Measurements from ENCODE around the gene LRRIQ1. TPM values are rescaled to one million over a fixed set of nuclear protein-coding genes. Genes with fewer than 3 reads are reported as not detected.

The LRRIQ1 gene
- total RNA-seq, 1 experiment from 2014 or later = 0.34 TPM

GRCh38 chr12:85089792-85090191 is 53.6 kb downstream of the LRRIQ1 start:
- Histone ChIP-seq H3K4me3 (no peak overlapping the region), H3K4me1 (peaks cover 11% of the 10 kb centered on the region; the same call in 1 of the 2 replicates), H3K27me3 (no peaks in the 10 kb centered on the region), H3K36me3 (no peaks in the 10 kb centered on the region), H3K9me3 (replicated peaks) (peaks cover 3% of the 10 kb centered on the region; the same call in 1 of the 2 replicates), H3K27ac (no peak overlapping the region)
- DNase-seq = no peak

- Histone ChIP-seq H3K27ac (peak overlapping the region; percentile 25), H3K36me3 (no peaks in the 10 kb centered on the region), H3K27me3 (no peaks in the 10 kb centered on the region), H3K4me1 (peaks cover 35% of the 10 kb centered on the region), H3K9me3 (replicated peaks) (no peaks in the 10 kb centered on the region), H3K4me3 (no peak overlapping the region)
- DNase-seq = peak in 1 of 2 experiments; percentile 18
These were observed 56.7 kb downstream of the LRRIQ1 start for GRCh38 chr12:85092814-85093370.

- H3K4me1 ChIP-seq = peaks cover 36% of the 10 kb centered on the region
- H3K4me3 ChIP-seq = no peak overlapping the region
- peak overlapping the region; percentile 91 for H3K27ac ChIP-seq
These were observed 59.4 kb downstream of the LRRIQ1 start for GRCh38 chr12:85095501-85095900.

GRCh38 chr12:85130646-85131045 is 94.5 kb downstream of the LRRIQ1 start:
- H3K36me3 ChIP-seq = no peaks in the 10 kb centered on the region
- H3K27ac ChIP-seq = peak overlapping the region; percentile 63
- H3K4me1 ChIP-seq = peaks cover 19% of the 10 kb centered on the region
- H3K27me3 ChIP-seq = no peaks in the 10 kb centered on the region
- no peaks in the 10 kb centered on the region for H3K9me3 ChIP-seq (replicated peaks)
- no peak overlapping the region for H3K4me3 ChIP-seq
- DNase-seq = peak; percentile 57 to 89

More at GRCh38 chr12:85095501-85095900, 59.4 kb downstream of the LRRIQ1 start:
- Histone ChIP-seq H3K9me3 (replicated peaks) (no peaks in the 10 kb centered on the region), H3K27me3 (no peaks in the 10 kb centered on the region), H3K36me3 (no peaks in the 10 kb centered on the region)
- DNase-seq = no peak

- H3K27ac ChIP-seq = no peak overlapping the region
- no peak for DNase-seq
These were observed 102.7 kb downstream of the LRRIQ1 start for GRCh38 chr12:85138833-85139232.

GRCh38 chr12:85147331-85147730 is 111.2 kb downstream of the LRRIQ1 start:
- Histone ChIP-seq H3K4me3 (no peak overlapping the region), H3K9me3 (replicated peaks) (no peaks in the 10 kb centered on the region), H3K27me3 (no peaks in the 10 kb centered on the region), H3K4me1 (peaks cover 3% of the 10 kb centered on the region), H3K27ac (no peak overlapping the region), H3K36me3 (no peaks in the 10 kb centered on the region)
- DNase-seq = peak; percentile 60 to 81

More at GRCh38 chr12:85138833-85139232, 102.7 kb downstream of the LRRIQ1 start:
- H3K27me3 ChIP-seq = no peaks in the 10 kb centered on the region
- H3K4me3 ChIP-seq = no peak overlapping the region
- H3K4me1 ChIP-seq = no peaks in the 10 kb centered on the region
- H3K36me3 ChIP-seq = no peaks in the 10 kb centered on the region
- H3K9me3 ChIP-seq (replicated peaks) = no peaks in the 10 kb centered on the region

GRCh38 chr12:85152311-85152729 is 116.2 kb downstream of the LRRIQ1 start:
- Histone ChIP-seq H3K9me3 (replicated peaks) (no peaks in the 10 kb centered on the region), H3K27ac (no peak overlapping the region), H3K27me3 (no peaks in the 10 kb centered on the region), H3K4me1 (peaks cover 6% of the 10 kb centered on the region), H3K36me3 (no peaks in the 10 kb centered on the region), H3K4me3 (no peak overlapping the region)
- no peak for DNase-seq

- Histone ChIP-seq H3K27me3 (no peaks in the 10 kb centered on the region), H3K4me3 (peak overlapping the region; percentile 11), H3K36me3 (no peaks in the 10 kb centered on the region), H3K4me1 (peaks cover 3% of the 10 kb centered on the region), H3K9me3 (replicated peaks) (no peaks in the 10 kb centered on the region), H3K27ac (peak overlapping the region; percentile 23; the same call in 1 of the 2 replicates)
- DNase-seq = peak; percentile 5 to 79
These were observed 119.6 kb downstream of the LRRIQ1 start for GRCh38 chr12:85155791-85156190.

GRCh38 chr12:85156569-85156968 is 120.4 kb downstream of the LRRIQ1 start:
- Histone ChIP-seq H3K27ac (no peak overlapping the region), H3K4me3 (no peak overlapping the region), H3K27me3 (no peaks in the 10 kb centered on the region), H3K36me3 (no peaks in the 10 kb centered on the region), H3K9me3 (replicated peaks) (no peaks in the 10 kb centered on the region), H3K4me1 (peaks cover 3% of the 10 kb centered on the region)
- DNase-seq = peak; percentile 3 to 41

GRCh38 chr12:85157035-85157603 is 121.0 kb downstream of the LRRIQ1 start:
- Histone ChIP-seq H3K36me3 (no peaks in the 10 kb centered on the region), H3K4me3 (no peak overlapping the region), H3K27me3 (no peaks in the 10 kb centered on the region), H3K9me3 (replicated peaks) (no peaks in the 10 kb centered on the region), H3K4me1 (peaks cover 3% of the 10 kb centered on the region), H3K27ac (no peak overlapping the region)
- no peak for DNase-seq

GRCh38 chr12:85163752-85164321 is 127.7 kb downstream of the LRRIQ1 start:
- Histone ChIP-seq H3K36me3 (no peaks in the 10 kb centered on the region), H3K27me3 (no peaks in the 10 kb centered on the region), H3K9me3 (replicated peaks) (no peaks in the 10 kb centered on the region), H3K4me3 (no peak overlapping the region), H3K27ac (no peak overlapping the region), H3K4me1 (no peaks in the 10 kb centered on the region)
- no peak for DNase-seq

GRCh38 chr12:85179680-85180270 is 143.6 kb downstream of the LRRIQ1 start:
- Histone ChIP-seq H3K27me3 (no peaks in the 10 kb centered on the region), H3K4me3 (no peak overlapping the region), H3K27ac (no peak overlapping the region), H3K9me3 (replicated peaks) (no peaks in the 10 kb centered on the region), H3K4me1 (no peaks in the 10 kb centered on the region), H3K36me3 (no peaks in the 10 kb centered on the region)
- DNase-seq = no peak

- H3K4me1 ChIP-seq = no peaks in the 10 kb centered on the region
- H3K9me3 ChIP-seq (replicated peaks) = no peaks in the 10 kb centered on the region
- H3K36me3 ChIP-seq = no peaks in the 10 kb centered on the region
- H3K27me3 ChIP-seq = no peaks in the 10 kb centered on the region
- H3K27ac ChIP-seq = no peak overlapping the region
- no peak overlapping the region for H3K4me3 ChIP-seq
- no peak for DNase-seq
These were observed 146.5 kb downstream of the LRRIQ1 start for GRCh38 chr12:85182699-85183098.

- Histone ChIP-seq H3K4me3 (no peak overlapping the region), H3K27ac (no peak overlapping the region), H3K36me3 (no peaks in the 10 kb centered on the region), H3K4me1 (no peaks in the 10 kb centered on the region), H3K27me3 (no peaks in the 10 kb centered on the region), H3K9me3 (replicated peaks) (no peaks in the 10 kb centered on the region)
- no peak for DNase-seq
These were observed 147.7 kb downstream of the LRRIQ1 start for GRCh38 chr12:85183855-85184254.

GRCh38 chr12:85186236-85186635 is 150.1 kb downstream of the LRRIQ1 start:
- DNase-seq = peak in 1 of 2 experiments; percentile 37
- Histone ChIP-seq H3K36me3 (no peaks in the 10 kb centered on the region), H3K4me1 (no peaks in the 10 kb centered on the region)

More at GRCh38 chr12:85186236-85186635, 150.1 kb downstream of the LRRIQ1 start:
- Histone ChIP-seq H3K27me3 (no peaks in the 10 kb centered on the region), H3K9me3 (replicated peaks) (no peaks in the 10 kb centered on the region), H3K4me3 (no peak overlapping the region), H3K27ac (no peak overlapping the region)

All from SJCRH30 (cell line).